Measurements from ENCODE around the gene EME1. TPM values are rescaled to one million over a fixed set of nuclear protein-coding genes. Genes with fewer than 3 reads are reported as not detected.
A peak's percentile ranks its signal among the peaks of the same experiment; 100 is the strongest.

EME1 gene
- total RNA-seq, 2 donors from 2014 or later = 42.9 to 43.1 TPM

DNA sequence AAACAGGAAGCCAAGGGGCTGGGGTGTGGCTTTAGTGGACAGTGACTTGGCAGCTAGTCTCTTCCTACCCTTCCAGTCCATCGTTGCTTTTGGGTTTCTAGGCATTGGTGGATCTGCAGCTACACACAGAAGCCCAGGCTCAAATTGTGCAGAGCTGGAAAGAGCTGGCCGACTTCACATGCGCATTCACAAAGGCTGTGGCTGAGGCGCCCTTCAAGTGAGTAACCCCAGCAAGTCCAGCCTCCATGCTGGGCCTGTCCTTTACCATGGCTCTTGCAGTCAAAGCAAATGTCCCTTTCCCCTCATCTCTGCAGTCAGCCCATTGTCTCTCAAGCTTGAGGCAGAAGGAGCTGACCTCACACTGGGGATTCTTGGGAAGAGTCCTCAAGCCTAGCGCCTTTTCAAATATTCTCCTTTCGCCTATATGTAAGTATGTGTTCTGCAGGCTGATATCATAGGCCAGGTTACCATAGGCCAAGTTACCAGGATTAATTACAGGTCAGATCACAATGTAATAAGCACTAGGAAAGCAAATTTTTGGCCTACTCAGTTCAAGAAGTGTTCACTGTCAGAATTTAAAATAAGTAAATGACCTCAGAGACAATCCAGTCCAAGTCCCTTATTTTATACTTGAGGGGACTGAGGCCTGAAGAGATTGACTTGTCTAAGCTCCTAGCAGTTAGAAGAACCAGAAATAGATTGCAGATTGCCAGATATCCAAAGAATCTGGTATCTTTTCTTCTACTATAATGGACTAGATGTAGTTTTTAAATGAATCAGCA, 6.5 kb downstream of the EME1 start:
- no peak overlapping the region for H3K27ac Mint-ChIP-seq

DNA sequence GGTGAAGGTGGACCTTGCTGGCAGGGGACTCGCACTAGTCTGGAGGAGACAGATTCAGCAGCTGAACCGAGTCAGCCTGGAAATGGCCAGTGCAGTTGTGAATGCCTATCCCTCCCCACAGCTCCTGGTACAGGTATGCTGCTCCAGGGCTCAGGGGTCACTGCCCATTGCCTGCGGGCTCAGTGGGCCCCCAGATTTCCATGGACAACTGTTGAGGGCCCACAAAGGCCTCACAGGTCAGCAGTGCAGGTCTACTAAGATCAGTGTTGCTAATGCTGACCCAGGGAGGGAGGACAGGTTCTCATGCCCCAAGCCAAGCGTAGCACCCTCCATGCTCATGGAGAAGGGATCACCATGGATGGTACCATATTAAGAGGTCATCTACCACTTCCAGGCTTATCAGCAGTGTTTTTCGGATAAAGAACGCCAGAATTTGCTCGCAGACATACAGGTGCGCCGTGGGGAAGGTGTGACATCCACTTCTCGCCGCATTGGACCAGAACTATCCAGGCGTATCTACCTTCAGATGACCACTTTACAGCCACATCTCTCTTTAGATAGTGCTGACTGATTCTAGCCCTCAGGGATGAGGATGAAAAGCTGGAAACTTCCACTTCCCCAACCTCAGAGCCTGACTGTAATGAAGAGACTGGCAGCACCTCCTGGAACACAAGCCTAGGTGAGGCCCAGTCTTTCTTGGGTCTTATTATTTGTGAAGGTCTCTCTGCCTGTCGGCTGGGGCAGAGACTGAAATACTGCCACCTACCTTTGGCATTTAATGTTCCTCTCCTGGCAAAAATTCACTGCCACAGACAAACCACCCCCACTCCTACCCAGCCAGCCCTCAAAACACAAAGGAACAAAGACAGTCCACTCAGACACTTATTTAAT, 7.6 kb downstream of the EME1 start:
- Mint-ChIP-seq H3K4me1 (ENCODE audit: low read depth) (no peaks in the 10 kb centered on the region), H3K9me3 (no peaks in the 10 kb centered on the region), H3K36me3 (ENCODE audit: insufficient read depth in 2 of 2) (peaks cover 7 to 30% of the 10 kb centered on the region in 2 donors), H3K27ac (no peak overlapping the region), H3K27me3 (ENCODE audit: low read depth) (no peaks in the 10 kb centered on the region), H3K4me3 (no peak overlapping the region)
- DNase-seq (no peak), ATAC-seq (replicated peaks in 1 of 2) (no peak)

More for the DNA sequence above, 6.5 kb downstream of the EME1 start:
- peaks cover 8 to 28% of the 10 kb centered on the region in 2 donors for H3K36me3 Mint-ChIP-seq (ENCODE audit: insufficient read depth in 2 of 2)
- no peak overlapping the region for H3K4me3 Mint-ChIP-seq
- no peaks in the 10 kb centered on the region for H3K27me3 Mint-ChIP-seq (ENCODE audit: low read depth)
- no peaks in the 10 kb centered on the region for H3K4me1 Mint-ChIP-seq (ENCODE audit: low read depth)
- H3K9me3 Mint-ChIP-seq = no peaks in the 10 kb centered on the region
- ATAC-seq (replicated peaks in 1 of 2) (no peak), DNase-seq (no peak)

DNA sequence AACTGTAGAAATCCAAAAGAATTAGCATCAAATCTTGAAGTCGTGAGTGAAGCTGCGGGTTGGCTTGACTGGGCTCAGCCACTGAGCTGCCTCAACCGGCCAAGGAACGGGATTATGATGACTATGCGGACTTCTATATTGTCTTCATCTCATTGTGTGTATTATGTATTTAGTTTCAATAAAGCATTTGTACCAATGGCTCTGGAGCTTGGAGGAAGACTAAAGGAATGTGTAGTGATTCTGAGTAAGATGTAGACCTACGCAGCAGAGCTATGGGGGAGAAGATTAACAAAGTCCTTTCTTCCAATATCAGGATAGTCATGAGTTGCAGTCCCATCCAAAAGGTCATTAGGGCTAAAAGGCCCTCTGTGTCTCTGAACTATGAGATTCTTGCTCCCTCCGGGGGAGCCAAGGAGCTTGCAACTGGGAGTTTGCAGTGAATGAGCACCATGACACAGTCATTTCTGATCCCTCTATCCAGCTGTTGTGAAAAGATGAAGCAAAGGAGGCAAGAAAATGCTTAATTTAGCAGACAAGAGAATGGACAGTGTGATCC, 8.3 kb downstream of the EME1 start:
- Mint-ChIP-seq H3K4me3 (no peak overlapping the region), H3K27me3 (ENCODE audit: low read depth) (no peaks in the 10 kb centered on the region), H3K27ac (no peak overlapping the region), H3K9me3 (no peaks in the 10 kb centered on the region), H3K4me1 (ENCODE audit: low read depth) (no peaks in the 10 kb centered on the region), H3K36me3 (ENCODE audit: insufficient read depth in 2 of 2) (peaks cover 6 to 28% of the 10 kb centered on the region in 2 donors)
- DNase-seq (no peak), ATAC-seq (replicated peaks in 1 of 2) (no peak)

DNA sequence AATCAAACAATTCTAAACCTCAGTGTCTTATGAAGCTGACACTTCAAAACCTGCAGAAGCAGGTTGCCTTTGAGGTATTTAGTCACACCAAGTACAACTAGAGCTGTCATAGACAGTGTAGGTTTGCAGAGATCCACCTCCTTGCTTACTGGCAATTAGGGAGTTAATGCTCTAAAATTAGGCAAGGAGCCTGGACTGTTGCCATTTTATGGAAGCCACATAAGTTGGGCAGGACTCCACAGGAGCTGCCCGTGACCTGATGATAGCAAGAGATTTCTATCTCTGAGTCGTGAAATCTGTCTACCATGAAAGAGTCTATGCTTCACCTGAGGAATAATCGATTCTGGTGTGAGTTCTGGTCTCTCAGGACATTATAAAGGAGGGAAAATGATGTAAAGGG, 8.9 kb downstream of the EME1 start:
- H3K36me3 Mint-ChIP-seq (ENCODE audit: insufficient read depth in 2 of 2) = peaks cover 6 to 34% of the 10 kb centered on the region in 2 donors

DNA sequence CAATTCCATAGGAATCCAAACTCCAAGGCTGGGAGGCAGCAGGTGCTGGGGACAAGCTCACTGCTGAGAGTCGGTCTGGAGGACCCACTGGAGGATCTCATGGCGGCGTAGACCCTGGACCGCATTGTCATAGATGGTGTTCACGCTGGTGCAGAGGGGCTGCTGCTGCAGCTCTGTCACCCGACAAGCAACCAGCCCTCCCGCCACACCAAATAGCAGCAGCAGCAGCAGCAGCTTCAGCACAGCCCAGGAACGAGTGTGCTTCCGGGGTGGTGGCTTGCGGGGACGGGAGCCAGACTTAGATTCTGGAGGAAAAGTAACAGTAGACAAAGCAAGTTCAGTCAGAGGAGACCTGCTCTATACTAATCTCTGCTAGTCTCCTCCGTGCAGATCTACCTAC, 9.9 kb downstream of the EME1 start:
- Mint-ChIP-seq H3K9me3 (no peaks in the 10 kb centered on the region), H3K4me1 (ENCODE audit: low read depth) (no peaks in the 10 kb centered on the region), H3K27ac (no peak overlapping the region), H3K27me3 (ENCODE audit: low read depth) (no peaks in the 10 kb centered on the region), H3K4me3 (no peak overlapping the region), H3K36me3 (ENCODE audit: insufficient read depth in 2 of 2) (peaks cover 7 to 38% of the 10 kb centered on the region in 2 donors)
- ATAC-seq (replicated peaks in 1 of 2) (no peak), DNase-seq (no peak)

More for the DNA sequence above, 8.9 kb downstream of the EME1 start:
- no peaks in the 10 kb centered on the region for H3K9me3 Mint-ChIP-seq
- ATAC-seq (replicated peaks in 1 of 2) (no peak), DNase-seq (no peak)
- H3K4me3 Mint-ChIP-seq = no peak overlapping the region
- no peaks in the 10 kb centered on the region for H3K27me3 Mint-ChIP-seq (ENCODE audit: low read depth)
- H3K4me1 Mint-ChIP-seq (ENCODE audit: low read depth) = no peaks in the 10 kb centered on the region
- peak overlapping the region; percentile 8 for H3K27ac Mint-ChIP-seq

DNA sequence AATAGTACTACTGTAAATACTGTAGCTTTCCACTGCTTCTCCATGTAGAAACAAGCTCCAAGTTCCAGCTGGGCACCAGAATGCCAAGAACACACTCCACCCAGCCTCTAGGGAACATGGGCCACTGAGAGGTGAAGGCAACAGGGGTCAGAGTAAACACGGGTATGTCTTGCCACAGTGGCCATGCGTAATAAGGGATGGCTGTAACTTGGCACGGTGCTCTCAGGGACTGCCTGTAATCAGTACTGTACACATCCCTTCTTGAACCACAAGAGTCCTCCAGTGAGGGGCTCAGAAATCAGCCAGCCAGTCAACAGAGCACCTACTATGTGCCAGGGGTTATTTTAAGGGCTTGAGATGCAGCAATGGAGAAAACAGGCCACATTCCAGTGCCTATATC, 13.5 kb downstream of the EME1 start:
- H3K4me3 Mint-ChIP-seq = no peak overlapping the region
- H3K4me1 Mint-ChIP-seq (ENCODE audit: low read depth) = no peaks in the 10 kb centered on the region
- H3K9me3 Mint-ChIP-seq = no peaks in the 10 kb centered on the region
- no peak overlapping the region for H3K27ac Mint-ChIP-seq
- DNase-seq (no peak), ATAC-seq (replicated peaks in 1 of 2) (no peak)
- no peaks in the 10 kb centered on the region for H3K27me3 Mint-ChIP-seq (ENCODE audit: low read depth)
- peaks cover 9 to 39% of the 10 kb centered on the region in 2 donors for H3K36me3 Mint-ChIP-seq (ENCODE audit: insufficient read depth in 2 of 2)

DNA sequence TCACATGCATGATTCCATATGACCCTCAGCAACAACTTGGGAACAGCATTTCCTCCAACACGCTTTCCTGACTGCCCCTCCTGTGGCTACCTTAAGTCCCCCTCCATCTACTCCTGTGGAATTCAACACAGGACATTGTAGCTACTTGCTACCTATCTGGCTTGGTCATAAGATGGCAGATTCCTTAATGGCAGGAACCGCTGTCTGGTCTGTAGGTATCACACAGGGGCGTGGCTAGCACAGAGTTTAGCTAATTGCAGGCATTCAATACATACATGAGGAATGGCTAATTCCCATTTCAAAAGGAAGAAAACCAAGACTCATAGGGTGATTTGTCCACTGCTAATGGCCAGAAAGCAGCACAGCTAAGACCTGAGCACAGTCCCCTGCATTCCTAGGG, 15.7 kb downstream of the EME1 start:
- DNase-seq (no peak), ATAC-seq (replicated peaks in 1 of 2) (no peak)
- Mint-ChIP-seq H3K36me3 (ENCODE audit: insufficient read depth in 2 of 2) (peaks cover 10 to 35% of the 10 kb centered on the region in 2 donors), H3K4me1 (ENCODE audit: low read depth) (peaks cover 6% of the 10 kb centered on the region), H3K27ac (no peak overlapping the region), H3K9me3 (no peaks in the 10 kb centered on the region), H3K4me3 (no peak overlapping the region), H3K27me3 (ENCODE audit: low read depth) (no peaks in the 10 kb centered on the region)

DNA sequence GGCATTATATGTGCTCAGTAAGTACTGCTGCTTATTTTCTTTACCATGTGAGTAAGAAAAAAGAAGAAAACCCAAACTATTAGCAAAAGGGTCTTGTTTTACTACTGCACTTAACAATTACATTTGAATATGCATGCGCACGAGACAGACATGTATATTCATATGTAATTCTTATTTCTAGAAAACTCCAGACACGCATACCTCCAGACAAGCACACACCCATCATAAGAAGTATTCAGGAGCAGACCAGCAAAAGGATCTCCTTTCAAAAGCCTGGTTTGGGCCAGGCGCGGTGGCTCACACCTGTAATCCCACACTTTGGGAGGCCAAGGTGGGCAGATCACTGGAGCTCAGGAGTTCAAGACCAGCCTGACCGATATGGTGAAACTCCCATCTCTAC, 16.5 kb downstream of the EME1 start:
- H3K4me3 Mint-ChIP-seq = no peak overlapping the region
- no peaks in the 10 kb centered on the region for H3K27me3 Mint-ChIP-seq (ENCODE audit: low read depth)
- peaks cover 12% of the 10 kb centered on the region for H3K4me1 Mint-ChIP-seq (ENCODE audit: low read depth)
- peaks cover 13 to 39% of the 10 kb centered on the region in 2 donors for H3K36me3 Mint-ChIP-seq (ENCODE audit: insufficient read depth in 2 of 2)
- ATAC-seq (replicated peaks in 1 of 2) (no peak), DNase-seq (no peak)
- H3K9me3 Mint-ChIP-seq = no peaks in the 10 kb centered on the region
- no peak overlapping the region for H3K27ac Mint-ChIP-seq

DNA sequence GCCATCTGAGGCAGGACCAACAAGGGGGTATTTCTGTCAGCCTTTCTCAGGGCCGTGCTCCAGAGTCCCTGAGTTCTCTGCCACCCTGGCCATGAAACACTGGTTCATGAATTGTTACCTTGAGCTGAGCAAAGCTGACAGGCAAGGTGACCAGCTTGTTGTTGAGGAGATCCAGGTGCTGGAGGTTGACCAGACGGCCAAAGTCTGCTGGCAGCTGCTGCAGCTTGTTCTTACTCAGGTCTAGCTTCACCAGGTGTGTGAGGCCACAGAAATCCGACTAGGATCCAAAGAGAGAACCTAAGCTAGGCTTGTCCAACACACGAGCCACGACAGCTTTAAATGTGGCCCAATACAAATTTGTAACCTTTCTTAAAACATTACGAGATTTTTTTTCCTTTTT, 19.6 kb downstream of the EME1 start:
- ATAC-seq (replicated peaks in 1 of 2) (no peak), DNase-seq (no peak)
- Mint-ChIP-seq H3K9me3 (no peaks in the 10 kb centered on the region), H3K4me3 (no peak overlapping the region), H3K27ac (no peak overlapping the region), H3K4me1 (ENCODE audit: low read depth) (peaks cover 34% of the 10 kb centered on the region), H3K36me3 (ENCODE audit: insufficient read depth in 2 of 2) (peaks cover 13 to 26% of the 10 kb centered on the region in 2 donors), H3K27me3 (ENCODE audit: low read depth) (no peaks in the 10 kb centered on the region)

DNA sequence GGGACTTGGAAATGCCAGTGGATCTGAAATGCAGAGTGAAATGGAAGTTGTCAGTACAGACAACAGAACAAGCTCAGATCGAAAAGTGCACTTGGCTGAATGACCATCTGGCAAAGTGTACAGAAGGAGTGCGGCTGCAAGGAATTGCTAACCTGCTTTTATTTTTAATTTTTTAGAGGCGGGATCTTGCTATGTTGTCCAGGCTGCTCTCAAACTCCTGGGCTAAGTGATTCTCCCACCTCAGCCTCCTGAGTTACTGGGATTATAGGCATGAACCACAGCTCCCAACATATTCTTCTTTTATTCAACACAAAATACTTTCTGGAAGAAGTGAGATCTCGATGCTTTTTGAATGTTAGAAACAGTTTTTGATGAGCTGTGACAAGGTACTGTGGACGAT, 20.7 kb downstream of the EME1 start:
- H3K36me3 Mint-ChIP-seq (ENCODE audit: insufficient read depth in 2 of 2) = peaks cover 7 to 26% of the 10 kb centered on the region in 2 donors
- H3K4me1 Mint-ChIP-seq (ENCODE audit: low read depth) = peaks cover 38% of the 10 kb centered on the region
- no peak overlapping the region for H3K4me3 Mint-ChIP-seq
- no peaks in the 10 kb centered on the region for H3K27me3 Mint-ChIP-seq (ENCODE audit: low read depth)
- no peak overlapping the region for H3K27ac Mint-ChIP-seq
- DNase-seq (no peak), ATAC-seq (replicated peaks in 1 of 2) (no peak)
- H3K9me3 Mint-ChIP-seq = no peaks in the 10 kb centered on the region

DNA sequence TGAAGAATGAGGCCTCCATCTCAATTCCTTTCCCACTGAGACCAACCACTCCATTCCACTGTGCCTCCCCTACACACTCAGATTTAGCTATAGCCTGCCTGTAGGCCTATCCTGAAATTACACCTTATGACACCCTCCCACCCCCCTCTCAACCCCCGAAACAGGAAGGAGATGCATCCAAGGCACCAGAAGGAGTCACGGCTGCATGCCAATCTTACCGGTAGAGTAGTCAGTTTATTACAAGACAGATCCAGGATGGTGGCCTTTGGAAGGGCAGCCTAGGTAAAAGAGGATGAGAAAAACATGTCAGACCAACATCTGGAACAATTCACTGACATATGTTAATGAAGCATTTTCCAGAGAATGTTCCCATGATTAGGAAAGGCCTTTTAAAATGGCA, 21.7 kb downstream of the EME1 start:
- Mint-ChIP-seq H3K27me3 (ENCODE audit: low read depth) (no peaks in the 10 kb centered on the region), H3K27ac (peak overlapping the region; percentile 83), H3K4me1 (ENCODE audit: low read depth) (peaks cover 38% of the 10 kb centered on the region), H3K4me3 (peak overlapping the region; percentile 82 to 98), H3K9me3 (no peaks in the 10 kb centered on the region), H3K36me3 (ENCODE audit: insufficient read depth in 2 of 2) (peaks cover 7 to 23% of the 10 kb centered on the region in 2 donors)
- DNase-seq (no peak), ATAC-seq (replicated peaks in 1 of 2) (no peak)

DNA sequence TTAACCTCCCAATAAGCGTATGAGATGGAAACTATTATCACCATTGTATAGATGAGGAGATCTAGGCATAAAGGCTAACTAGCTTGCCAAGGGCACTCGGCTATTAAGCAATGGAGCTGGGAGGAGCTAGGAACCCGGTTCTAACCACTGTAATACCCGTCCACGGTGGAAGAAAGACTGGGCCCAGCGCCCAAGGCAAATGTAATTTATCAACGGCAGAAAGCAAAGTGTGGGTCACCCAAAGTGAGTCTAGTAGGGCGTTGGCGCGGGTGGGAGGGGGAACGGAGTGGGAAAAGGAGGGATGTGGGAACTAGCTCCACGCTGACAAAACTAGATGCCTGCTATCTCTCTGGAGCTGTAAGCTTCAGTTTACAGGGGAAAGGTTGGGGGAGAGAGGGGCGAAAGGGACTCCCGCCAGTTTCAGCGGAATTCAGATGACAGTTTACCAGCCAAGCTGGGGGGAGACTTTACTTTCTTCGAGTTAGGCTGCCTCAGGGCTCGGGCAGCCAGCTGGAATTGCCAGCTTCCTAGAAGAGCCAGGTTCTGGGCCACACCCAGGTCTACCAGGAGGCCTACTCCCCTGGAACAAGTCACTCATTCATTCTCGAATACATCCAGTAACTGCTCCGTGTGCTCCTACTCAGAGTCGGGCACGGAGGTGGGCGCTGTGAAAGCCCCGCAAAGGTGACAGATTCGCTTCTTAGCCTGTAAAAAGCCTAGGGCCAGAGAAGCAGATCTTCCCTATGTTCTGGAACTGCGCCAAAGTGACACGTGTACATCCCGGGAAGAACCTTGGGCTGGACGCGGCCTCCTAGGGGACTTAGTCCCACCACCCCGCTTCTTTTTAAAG, 23.5 kb downstream of the EME1 start:
- ATAC-seq (replicated peaks in 1 of 2) (peak; percentile 22 to 30), DNase-seq (peak; percentile 16 to 22)
- Mint-ChIP-seq H3K27ac (peak overlapping the region; percentile 84), H3K27me3 (ENCODE audit: low read depth) (no peaks in the 10 kb centered on the region), H3K9me3 (no peaks in the 10 kb centered on the region), H3K36me3 (ENCODE audit: insufficient read depth in 2 of 2) (peaks cover 7 to 18% of the 10 kb centered on the region in 2 donors), H3K4me3 (peak overlapping the region; percentile 82 to 98), H3K4me1 (ENCODE audit: low read depth) (peaks cover 38% of the 10 kb centered on the region)
